ENCODE data around the gene MUS81.
"Not testable (repeated sequence)": the region's sequence is repeated elsewhere in the genome, so short reads cannot be mapped to it uniquely, and the experiment has no call there.

Gene MUS81

GRCh38 chr11:65860278-65861164, at the start of gene MUS81:
TSS of gene MUS81 (plus strand) at chr11:65860433. CDS start at chr11:65860754, 321 bp downstream.
- DNase-seq, result peak; percentile 60

GRCh38 chr11:65811764-65812475, 48.3 kb upstream of the MUS81 start:
- no peak for DNase-seq

GRCh38 chr11:65814131-65814985, 45.9 kb upstream of the MUS81 start:
- no peak for DNase-seq

GRCh38 chr11:65814986-65815565, 45.2 kb upstream of the MUS81 start:
- no peak for DNase-seq

GRCh38 chr11:65816696-65817095, 43.5 kb upstream of the MUS81 start:
- no peak for DNase-seq

- DNase-seq, result no peak
These were observed 42.9 kb upstream of the MUS81 start for GRCh38 chr11:65817312-65817834.

- peak; percentile 33 for DNase-seq
These were observed 42.2 kb upstream of the MUS81 start for GRCh38 chr11:65817835-65818680.

GRCh38 chr11:65821107-65821506, 39.1 kb upstream of the MUS81 start:
- peak; percentile 36 for DNase-seq

- DNase-seq, result peak; percentile 40
These were observed 37.3 kb upstream of the MUS81 start for GRCh38 chr11:65822776-65823528.

GRCh38 chr11:65826984-65827735, 33.1 kb upstream of the MUS81 start:
- DNase-seq, result no peak

- no peak for DNase-seq
These were observed 30.8 kb upstream of the MUS81 start for GRCh38 chr11:65829459-65829858.

- not testable (repeated sequence) for DNase-seq
These were observed 28.0 kb upstream of the MUS81 start for GRCh38 chr11:65832231-65832630.

- peak; percentile 51 for DNase-seq
These were observed 26.8 kb upstream of the MUS81 start, which contains the start of gene SNX32 for GRCh38 chr11:65833297-65834030. TSS of gene SNX32 (plus strand) at chr11:65833963. CDS start at chr11:65834066, 103 bp downstream.

GRCh38 chr11:65834202-65834601, 26.0 kb upstream of the MUS81 start:
- DNase-seq, result no peak

- no peak for DNase-seq
These were observed 18.1 kb upstream of the MUS81 start for GRCh38 chr11:65842144-65842543.

- DNase-seq, result no peak
These were observed 16.4 kb upstream of the MUS81 start for GRCh38 chr11:65843811-65844210.

GRCh38 chr11:65844231-65844872, 15.9 kb upstream of the MUS81 start:
- no peak for DNase-seq

GRCh38 chr11:65847746-65848145, 12.5 kb upstream of the MUS81 start:
- DNase-seq, result no peak

All from NCI-H2081 treated with DMSO at 0.1 percent for 48 hours (cell line).